Activated CD8-positive, alpha-beta memory T cell treated with anti-CD3 and anti-CD28 coated beads, Interleukin-2, amount 50 U/mL, for 24 hours (primary cell): ENCODE measurements around the gene ANKRD23.

Experiments used
- DNase-seq: peaks from one replicate; pipeline ENCODE4 v3.0.0-alpha.2; 2020; ENCODE audit errors: extremely low read depth

The ANKRD23 gene

DNA sequence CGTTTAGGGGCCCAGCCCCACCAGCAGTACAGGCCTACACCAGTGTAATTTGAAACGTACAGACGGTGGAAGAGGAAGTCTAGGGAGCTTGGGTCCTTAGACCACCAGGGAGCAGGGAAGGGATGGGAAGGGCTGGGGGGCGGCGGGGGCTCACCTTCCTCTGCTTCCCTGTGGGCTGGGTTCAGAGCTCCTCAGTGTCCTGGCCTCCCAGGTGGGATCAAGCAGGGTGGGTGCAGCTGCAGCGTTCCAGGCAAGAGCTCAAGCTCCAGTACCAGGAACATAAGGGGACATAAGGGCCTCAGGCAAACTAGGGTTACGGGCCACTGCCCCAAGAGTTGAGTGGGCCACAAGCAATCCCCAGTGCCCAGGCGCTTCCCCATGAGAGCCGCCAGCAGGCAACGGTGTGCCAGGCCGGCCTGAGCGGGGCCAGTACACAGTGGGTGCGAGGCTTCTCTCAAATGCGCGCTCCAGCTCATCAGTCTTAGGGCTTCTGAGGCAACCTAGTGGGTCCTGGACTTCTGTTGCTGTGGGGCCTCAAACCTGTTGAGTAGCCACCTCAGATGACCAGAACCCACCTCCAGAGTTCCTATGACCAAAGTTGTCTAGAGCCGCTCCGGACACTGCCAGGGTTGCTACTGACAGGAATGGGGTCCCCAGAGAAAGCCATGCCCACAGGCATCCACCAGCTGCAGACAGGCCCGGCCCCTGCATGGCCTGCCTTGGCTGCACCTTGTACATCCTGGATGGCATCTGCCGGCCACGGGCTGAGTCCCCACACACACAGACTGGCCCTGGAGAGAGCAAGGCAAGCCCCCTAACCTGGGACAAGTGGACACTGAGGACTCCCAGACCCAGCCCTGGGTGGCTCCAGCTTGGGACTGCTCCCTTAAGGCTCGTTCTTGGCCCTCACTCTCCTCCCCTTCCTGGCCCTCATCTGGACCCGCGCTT lies 5.2 kb downstream of the ANKRD23 start:
- DNase-seq: no peak

GRCh38 chr2:96837575-96837974 lies 6.2 kb downstream of the ANKRD23 start:
- no peak for DNase-seq

DNA sequence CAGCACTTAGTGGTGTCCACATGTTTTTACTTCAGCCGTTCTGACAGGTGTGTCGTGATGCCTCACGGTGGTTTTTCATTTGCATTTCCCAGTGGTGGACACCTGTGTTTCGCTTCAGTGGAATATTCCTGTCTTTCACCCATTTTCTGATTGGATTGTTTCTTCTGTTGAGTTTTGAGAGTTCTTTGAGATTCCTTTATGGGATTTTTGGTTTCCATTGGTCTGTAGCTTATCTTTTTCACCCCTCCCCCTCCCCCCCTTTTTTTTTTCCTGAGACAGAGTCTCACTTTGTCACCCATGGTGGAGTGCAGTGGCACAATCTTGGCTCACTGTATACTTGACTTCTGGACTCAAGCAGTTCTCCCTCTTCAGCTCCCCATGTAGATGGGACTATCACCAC lies 8.0 kb downstream of the ANKRD23 start:
- DNase-seq: no peak

DNA sequence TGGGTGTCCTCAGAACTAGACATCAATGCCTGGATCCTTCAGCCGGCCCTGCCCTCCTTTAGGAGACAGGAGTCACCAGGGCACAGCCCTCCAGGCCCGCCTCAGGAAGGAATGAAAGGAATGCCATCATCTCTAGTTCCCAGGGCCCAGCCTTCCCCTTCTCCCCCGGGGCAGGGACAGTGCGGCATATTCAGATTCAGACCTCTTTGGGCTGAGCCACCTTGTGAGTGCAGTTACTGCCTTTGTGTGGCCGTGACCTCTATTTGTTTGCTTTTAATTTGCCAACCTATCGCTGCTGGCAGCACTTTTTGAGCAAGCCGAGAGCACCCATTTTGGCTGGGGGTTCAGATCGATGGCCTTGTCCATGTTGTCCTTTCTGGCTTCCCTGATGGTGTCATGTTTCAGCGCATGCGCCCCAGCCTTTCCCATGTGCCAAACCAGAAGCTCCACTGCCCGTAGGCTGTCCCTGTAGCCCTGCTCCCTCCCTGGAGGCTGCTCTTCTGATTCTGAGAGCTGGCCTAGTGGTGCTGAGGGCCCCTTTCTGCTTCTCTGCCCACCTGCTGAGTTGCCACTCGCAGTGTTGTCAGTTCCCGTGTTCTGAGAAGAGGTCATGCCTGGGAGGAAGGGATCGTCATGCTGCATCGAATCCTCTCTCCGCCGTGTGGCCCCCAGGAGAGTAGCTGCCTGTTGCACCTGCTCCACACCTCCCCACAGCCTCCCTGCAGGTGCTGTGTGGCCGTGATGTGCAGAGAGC lies 10.9 kb downstream of the ANKRD23 start:
- no peak for DNase-seq

GRCh38 chr2:96832408-96832753 lies 11.4 kb downstream of the ANKRD23 start:
- no peak for DNase-seq

GRCh38 chr2:96831679-96832078 lies 12.1 kb downstream of the ANKRD23 start:
- DNase-seq: no peak

GRCh38 chr2:96830044-96830562 lies 13.7 kb downstream of the ANKRD23 start:
- no peak for DNase-seq

- DNase-seq: no peak
Measured at GRCh38 chr2:96828874-96829273, 14.9 kb downstream of the ANKRD23 start.

DNA sequence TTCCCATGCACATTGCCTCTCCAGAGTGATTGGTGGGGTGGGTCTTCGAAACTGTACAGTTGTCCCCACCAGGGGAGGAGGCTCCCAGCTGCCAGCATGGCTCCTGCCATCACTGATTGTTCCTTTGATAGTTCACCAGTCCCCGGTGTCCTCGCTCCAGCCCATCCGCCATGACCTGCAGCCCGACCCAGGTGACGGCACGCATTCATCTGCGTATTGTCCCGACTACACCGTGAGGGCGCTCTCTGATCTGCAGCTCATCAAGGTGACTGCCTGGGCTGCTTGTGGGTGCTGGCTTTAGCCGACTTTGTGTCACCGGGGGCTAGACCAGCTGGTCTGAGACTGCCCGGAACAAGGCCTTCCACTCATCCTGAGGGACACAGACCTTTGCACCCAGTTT lies 15.4 kb downstream of the ANKRD23 start:
- no peak for DNase-seq

- no peak for DNase-seq
Measured at GRCh38 chr2:96826546-96827278, 17.1 kb downstream of the ANKRD23 start.

- DNase-seq: no peak
Measured at GRCh38 chr2:96825057-96825456, 18.8 kb downstream of the ANKRD23 start.

DNA sequence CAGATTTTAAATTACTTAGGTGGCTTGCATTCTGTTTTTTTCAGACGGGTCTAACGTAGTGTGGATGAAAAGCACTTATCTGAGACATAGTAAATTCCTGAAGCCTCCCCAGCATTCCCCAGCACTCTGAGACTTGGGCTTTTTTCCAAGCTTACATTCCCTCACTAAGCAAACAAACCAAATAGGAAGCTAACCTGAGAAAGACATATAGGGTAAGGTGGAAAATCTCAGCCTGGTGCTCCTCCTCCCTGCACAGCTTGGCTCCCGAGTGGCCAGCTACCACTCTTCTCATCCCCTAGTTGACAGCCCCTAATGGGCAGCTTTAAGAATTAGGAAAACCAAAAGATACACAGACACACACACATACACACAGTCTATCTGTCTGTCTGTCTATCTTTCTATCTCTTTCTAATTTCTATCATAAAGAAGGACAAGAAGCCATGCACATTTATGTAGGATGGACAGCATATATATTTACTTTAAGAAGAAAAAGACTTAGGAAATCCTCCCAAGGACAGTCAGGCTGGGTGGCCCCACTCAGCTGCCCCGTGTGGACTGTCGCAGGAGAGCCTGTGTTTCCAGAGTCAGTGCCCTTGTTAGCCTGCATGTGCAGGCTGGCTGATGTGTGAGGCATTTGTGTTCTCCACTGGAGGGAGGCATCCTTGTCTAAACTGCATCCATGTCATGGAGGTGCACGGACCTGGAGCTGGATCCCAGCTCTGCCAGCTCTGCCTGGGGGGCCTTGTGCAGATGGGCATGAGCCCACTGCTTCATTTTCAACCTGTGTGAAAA lies 19.5 kb downstream of the ANKRD23 start:
- DNase-seq: no peak

DNA sequence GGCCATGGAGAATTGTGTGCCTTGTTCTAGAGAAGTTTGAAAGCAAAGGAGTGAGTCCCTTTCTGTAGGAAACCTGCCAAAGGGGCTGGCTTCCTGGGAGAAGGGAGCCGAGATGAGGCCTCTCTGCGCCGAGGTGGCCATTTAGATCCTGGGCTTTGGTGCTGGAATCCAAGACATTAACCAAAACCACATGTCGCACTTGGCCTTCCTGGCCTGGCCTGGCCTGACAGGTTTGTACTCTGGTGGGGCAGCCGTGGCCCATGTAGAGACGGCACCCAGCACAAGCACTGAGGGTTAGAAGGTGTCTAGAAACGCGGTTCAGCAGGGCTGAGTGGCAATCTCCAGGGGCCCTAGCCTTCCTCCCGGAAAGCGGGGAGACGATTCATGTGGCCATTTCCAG lies 20.6 kb downstream of the ANKRD23 start:
- no peak for DNase-seq

DNA sequence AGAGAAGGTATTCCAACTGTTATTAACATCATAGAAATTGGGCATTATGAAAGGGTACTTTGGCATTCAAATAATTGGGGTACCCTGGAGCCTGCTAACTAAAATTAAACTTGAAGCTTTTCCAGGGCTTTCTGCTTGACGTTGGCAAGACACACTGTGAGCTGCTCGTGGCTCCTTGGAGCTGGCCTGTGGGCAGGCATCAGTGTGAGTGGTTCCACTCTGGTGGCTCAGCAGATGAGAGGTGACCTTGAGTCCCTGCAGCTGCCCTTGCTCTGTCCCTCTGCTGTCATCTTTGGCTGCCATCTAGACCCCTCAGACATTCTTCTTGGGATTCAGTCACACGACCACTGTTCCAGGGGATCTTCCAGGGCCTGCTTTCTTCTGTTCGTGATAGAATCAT lies 21.0 kb downstream of the ANKRD23 start:
- no peak for DNase-seq

DNA sequence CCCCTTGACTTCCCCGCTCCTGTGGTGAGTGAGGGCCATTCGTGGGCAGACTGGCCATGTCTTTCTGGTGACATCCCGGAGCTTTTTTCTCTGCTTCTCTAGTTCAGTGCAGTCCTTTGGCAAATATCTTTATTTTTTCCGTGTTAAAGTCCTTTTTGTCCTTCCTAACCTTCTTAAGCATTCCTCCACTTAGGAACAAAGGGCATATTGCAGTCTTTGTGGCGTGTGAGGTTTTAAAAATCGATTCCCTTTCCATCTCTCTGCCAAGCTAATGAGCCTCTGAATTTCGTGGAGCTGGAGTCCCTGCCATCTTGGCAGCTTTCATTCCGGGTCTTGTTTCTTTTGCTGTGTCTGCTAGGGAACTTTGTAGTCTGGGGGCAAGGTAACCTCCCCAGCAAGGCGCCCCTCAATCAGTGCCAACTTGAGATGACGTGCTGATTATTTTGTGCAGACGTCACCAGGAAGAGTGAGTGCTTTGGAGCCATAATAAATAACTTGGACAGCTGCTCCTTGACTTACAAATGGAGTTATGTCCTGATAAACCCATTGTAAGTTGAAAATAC lies 22.6 kb downstream of the ANKRD23 start:
- DNase-seq: no peak

DNA sequence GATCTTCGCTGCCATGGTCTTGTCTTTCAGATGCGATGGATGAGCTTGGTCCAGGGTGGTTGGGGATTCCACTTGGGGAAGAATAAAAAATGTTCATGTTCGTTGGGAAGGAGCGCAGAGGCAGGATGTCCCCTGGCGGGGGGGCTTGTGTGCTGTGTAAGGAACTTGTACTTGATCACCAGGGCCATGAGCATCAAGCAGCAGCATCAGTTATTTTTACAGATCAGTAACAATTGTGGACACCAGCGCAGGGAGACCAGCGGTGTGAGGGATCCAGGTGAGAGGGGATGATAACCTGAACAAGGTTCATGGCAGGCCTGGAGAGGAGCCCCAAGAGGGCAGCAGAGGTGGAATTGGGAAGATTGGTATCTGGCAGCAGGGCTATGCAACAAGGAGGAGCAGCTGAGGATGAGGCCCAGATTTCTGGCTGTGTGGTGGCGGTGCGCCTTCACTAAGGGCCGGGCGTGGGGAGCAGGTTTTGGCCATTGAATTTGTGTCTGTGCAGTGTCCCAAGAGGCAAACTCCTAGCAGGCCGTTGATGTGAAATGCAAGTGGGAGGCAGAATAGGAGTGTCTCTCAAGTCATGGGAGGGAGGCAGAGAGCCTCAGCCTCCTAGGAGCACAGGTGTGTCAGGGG lies 23.8 kb downstream of the ANKRD23 start:
- no peak for DNase-seq

DNA sequence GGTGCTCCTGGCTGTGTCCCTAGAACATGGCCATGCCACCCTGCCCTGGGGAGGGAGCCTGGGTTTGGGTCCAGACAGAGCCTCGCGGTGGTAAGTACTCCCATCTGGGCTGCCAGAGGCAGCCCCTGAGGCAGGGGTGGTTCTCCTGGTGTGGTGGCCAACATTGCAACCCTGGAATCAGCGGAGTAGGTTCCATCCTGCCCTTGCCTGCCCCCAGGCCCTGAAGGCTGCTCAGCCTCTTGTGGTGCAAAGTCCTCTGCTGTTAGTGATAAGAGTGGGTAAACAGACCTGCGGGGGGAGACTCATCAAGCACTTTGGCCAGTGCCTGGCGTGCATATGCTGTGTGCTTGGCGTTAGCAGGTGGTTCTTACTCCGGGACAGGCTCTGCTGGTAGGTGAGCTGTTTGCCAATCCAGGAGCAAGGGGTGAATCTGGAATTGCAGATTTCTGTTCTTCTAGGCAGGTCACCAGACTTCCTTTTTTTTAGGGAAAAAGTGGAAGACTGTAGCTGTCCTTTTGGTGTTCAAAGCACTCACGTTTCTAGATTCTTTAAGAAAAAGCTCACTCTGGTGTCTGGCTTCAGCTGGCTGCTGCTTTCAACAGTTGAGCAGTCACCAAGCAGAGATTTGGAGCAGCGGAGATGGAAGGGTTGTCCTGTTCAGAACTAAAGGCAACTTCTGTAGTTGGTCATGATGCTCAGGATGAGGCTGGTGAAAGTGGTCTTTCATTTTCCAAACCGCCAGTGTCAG lies 24.5 kb downstream of the ANKRD23 start:
- no peak for DNase-seq

DNA sequence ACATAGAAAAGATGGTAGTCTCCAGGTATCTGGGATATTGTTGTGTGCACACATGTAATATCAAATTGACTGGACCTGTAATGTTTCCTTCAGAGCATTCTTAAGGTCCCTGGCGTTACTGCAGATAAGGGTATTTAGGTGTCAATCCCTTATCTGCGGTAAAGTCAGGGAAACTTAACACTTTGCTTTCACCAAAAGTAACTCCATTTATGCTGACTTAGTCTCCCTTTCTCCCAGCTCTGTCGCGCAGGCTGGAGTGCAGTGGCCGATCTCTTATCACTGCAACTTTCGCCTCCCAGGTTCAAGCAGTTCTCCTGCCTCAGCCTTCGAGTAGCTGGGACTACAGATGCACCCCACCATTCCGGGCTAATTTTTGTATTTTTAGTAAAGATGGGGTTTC lies 25.9 kb downstream of the ANKRD23 start:
- no peak for DNase-seq

- no peak for DNase-seq
Measured at GRCh38 chr2:96816836-96817702, 26.8 kb downstream of the ANKRD23 start.
